ENCODE data around the gene NOTUM. TPM values are rescaled to one million over a fixed set of nuclear protein-coding genes. Genes with fewer than 3 reads are reported as not detected.

NOTUM gene
- total RNA-seq, 4 donors from 2014 or later = not detected

DNA sequence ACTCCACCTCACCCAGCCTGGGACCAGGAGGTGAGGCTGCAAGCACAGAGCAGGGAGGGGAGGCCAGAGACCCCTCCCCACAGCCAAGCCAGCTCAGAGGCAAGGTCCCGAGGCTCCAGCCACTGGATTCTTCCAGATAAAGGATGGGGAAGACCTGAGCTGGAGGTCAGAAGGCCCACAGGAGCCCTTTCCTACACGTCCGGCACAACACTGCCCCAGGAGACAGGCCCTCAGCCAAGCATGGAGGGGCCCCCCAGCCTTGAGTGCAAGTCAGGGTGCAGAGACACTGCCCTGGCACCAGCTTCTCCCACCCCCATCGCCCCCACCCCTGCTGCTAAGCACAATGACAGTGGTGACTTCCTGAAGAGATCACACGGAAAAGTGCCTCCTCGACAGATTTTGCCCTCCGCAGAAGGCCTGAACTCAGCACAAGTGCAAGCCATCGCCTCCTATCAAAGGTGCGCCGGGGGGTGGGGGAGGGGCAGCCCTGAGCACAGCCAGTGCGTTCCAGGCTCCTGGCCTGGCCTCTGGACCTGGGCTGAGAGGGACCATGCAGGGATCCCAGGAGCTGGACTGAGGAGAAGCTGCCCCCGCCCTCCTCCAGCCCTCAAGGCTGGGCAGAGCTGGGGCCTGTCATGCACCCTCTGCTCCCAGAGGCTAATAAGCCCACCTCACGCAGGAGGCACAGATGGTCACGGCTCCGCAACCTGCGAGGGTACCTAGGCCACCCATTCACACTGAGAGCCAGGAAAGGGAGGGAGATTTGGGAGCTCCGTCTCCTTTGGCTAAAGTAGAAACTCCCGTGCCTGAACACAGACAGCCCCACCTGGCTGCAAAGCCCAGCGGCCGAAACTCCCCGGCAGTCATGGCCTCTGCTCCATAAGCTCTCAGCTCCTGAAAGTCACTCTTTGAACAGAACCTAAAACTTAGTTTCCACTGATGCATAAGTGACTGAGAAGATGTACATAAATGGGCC is 36.1 kb downstream of the NOTUM start:
- no peak for DNase-seq (ENCODE audit: low spot score in 2 of 2)
- peak overlapping the region in 1 of 4 donors; percentile 62 for H3K27ac ChIP-seq
- no peaks in the 10 kb centered on the region for H3K9me3 ChIP-seq
- no peak overlapping the region for H3K4me3 ChIP-seq
- no peaks in the 10 kb centered on the region for H3K27me3 ChIP-seq
- TF ChIP-seq EP300 (IDR thresholded peaks at IDR 0.05) = no peak
- TF ChIP-seq POLR2A (IDR thresholded peaks at IDR 0.05) = no peak
- TF ChIP-seq, protein P1, sequence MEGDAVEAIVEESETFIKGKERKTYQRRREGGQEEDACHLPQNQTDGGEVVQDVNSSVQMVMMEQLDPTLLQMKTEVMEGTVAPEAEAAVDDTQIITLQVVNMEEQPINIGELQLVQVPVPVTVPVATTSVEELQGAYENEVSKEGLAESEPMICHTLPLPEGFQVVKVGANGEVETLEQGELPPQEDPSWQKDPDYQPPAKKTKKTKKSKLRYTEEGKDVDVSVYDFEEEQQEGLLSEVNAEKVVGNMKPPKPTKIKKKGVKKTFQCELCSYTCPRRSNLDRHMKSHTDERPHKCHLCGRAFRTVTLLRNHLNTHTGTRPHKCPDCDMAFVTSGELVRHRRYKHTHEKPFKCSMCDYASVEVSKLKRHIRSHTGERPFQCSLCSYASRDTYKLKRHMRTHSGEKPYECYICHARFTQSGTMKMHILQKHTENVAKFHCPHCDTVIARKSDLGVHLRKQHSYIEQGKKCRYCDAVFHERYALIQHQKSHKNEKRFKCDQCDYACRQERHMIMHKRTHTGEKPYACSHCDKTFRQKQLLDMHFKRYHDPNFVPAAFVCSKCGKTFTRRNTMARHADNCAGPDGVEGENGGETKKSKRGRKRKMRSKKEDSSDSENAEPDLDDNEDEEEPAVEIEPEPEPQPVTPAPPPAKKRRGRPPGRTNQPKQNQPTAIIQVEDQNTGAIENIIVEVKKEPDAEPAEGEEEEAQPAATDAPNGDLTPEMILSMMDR (IDR thresholded peaks at IDR 0.05) = no peak
- peaks cover 0 to 66% (median 44%) of the 10 kb centered on the region in 4 donors for H3K4me1 ChIP-seq
- H3K36me3 ChIP-seq = peaks cover 0 to 26% (median 3%) of the 10 kb centered on the region in 3 donors
- 60 to 61% methylated on average over 19 to 20 of the region's 21 CpGs for WGBS, 2 donors

DNA sequence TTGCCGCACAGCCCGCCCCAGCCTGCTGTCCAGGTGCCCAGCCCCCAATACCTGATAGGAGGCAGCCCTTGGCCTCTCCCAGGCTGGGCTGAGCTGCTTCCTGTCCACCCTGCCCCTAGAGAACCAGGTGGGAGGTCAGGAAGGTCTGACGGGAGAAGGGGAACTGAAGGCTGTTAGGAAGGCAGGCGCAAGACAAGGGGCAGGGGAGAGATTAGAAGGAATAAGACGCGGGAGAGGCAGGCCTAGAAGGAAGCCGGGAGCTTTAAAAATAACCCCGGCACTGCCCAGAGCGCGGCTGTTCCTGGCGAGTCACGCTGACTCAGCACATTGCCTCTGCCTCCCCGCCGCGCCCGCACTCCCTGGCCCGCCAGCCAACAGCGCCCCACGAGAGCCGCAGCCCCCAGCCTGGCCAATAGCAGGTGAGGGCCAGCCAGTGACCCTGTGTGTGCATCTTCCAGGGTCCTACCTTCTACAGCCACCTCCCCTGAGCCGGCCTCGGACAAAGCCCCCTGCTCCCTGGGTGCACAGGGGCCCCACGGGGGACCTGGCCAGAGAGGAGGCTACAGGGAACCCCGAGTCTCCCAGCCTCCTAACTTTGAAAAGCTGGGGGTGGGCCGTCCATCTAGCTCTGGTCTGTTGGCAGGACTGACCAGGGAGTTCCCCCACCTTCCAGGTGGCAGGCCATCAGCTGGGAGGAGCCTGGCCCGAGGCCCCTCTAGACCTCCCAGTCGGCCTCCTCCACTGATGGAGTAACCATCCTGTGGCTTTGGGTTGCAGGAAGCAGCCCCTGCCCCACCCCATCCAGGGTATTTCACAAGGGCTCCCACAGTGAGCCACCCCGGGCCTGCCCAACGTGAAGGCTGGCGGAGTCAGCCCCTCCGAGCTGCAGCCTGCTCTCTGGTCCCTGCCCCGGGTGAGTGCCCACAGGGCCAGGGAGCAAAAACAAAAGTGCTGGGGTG is 37.4 kb downstream of the NOTUM start:
- H3K27ac ChIP-seq = peak overlapping the region in 3 of 4 donors; percentile 39 to 62 (median 56)
- H3K4me1 ChIP-seq = peaks cover 0 to 69% (median 40%) of the 10 kb centered on the region in 4 donors
- TF ChIP-seq EP300 (IDR thresholded peaks at IDR 0.05) = no peak
- no peak for TF ChIP-seq POLR2A (IDR thresholded peaks at IDR 0.05)
- TF ChIP-seq, protein P1 (IDR thresholded peaks at IDR 0.05) = no peak
- peaks cover 0 to 36% (median 3%) of the 10 kb centered on the region in 3 donors for H3K36me3 ChIP-seq
- H3K27me3 ChIP-seq = no peaks in the 10 kb centered on the region
- WGBS, 2 donors = 17 to 27% methylated on average over 25 to 28 of the region's 32 CpGs
- peak overlapping the region in 2 of 4 donors; percentile 26 to 34 for H3K4me3 ChIP-seq
- DNase-seq (ENCODE audit: low spot score in 2 of 2) = peak; percentile 36 to 46
- no peaks in the 10 kb centered on the region for H3K9me3 ChIP-seq

DNA sequence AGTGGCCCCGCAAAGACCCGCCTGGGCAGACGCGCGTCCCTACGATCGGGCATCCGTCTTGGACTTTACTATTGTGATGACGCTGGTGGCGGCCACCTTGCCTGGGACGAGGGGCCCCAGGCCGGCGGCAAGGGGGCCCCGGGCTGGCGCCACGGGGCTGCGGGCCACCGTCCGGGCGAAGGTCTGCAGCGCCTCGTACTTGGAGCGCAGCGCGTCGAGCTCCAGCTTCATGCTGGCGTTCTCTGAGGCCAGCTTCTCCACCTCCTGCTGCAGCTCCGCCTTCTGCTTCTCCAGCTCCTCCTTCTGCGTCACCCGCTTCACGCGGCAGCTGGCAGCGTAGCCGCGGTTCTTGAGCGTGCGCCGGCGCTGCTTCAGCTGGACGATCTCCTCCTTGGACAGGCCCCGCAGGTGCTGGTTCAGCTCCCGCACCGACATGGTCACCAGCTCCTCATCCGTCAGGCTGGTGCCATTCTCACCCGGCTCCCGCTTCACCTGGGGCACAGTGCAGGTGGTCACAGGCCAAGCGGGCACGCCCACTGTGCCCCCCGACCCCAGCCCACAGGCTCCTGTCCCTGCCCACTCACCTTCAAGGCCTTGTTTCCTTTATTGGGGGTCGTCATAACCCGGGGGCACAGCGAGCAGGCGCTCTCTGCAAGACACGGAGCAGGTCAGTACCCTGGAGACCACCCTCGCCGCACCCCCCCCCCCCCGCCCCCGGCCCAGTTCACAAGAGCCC is 38.3 kb downstream of the NOTUM start:
- peaks cover 0 to 66% (median 38%) of the 10 kb centered on the region in 4 donors for H3K4me1 ChIP-seq

DNA sequence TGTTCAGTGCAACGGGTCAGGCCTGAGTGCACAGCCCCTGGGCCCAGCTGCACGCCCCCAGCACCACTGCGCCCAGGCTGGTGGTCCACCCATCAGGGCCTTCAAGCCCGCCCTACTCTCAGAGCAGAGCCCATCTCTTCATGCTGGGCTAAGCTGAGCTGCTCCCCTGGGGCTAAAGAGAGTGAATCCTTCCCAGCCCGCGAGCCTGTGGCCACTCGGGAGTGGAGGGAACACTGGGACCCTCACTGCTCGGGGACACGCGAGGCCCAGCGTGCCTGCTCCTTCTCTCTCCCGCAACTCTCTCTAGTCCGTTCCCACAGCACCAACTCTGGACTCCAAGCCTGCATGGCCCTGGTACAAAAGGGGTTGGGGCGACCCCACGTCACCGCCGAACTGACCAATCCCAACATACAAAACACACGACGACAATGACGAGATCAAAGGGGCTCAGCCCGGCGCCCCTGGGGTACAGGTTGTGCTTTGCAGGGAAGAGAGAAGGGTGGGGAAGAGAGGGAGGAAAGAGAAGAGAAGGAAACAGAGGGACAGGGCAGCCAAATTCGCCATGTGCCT is 38.9 kb downstream of the NOTUM start:
- no peak overlapping the region for H3K27ac ChIP-seq
- H3K9me3 ChIP-seq = no peaks in the 10 kb centered on the region
- H3K27me3 ChIP-seq = no peaks in the 10 kb centered on the region
- peaks cover 0 to 70% (median 42%) of the 10 kb centered on the region in 4 donors for H3K4me1 ChIP-seq
- peaks cover 0 to 36% (median 3%) of the 10 kb centered on the region in 3 donors for H3K36me3 ChIP-seq
- H3K4me3 ChIP-seq = no peak overlapping the region
- 92 to 93% methylated on average over 23 of the region's 23 CpGs for WGBS, 2 donors
- TF ChIP-seq, protein P1 (IDR thresholded peaks at IDR 0.05) = no peak
- TF ChIP-seq EP300 (IDR thresholded peaks at IDR 0.05) (no peak), POLR2A (IDR thresholded peaks at IDR 0.05) (no peak)
- DNase-seq (ENCODE audit: low spot score in 2 of 2) = no peak

More for the DNA sequence above, 38.3 kb downstream of the NOTUM start:
- 87 to 88% methylated on average over 52 to 57 of the region's 58 CpGs for WGBS, 2 donors
- no peak for TF ChIP-seq EP300 (IDR thresholded peaks at IDR 0.05)
- TF ChIP-seq, protein P1 (IDR thresholded peaks at IDR 0.05) = no peak
- no peak for TF ChIP-seq POLR2A (IDR thresholded peaks at IDR 0.05)
- no peak for DNase-seq (ENCODE audit: low spot score in 2 of 2)
- H3K27ac ChIP-seq = peak overlapping the region in 3 of 4 donors; percentile 39 to 62 (median 56)
- H3K36me3 ChIP-seq = peaks cover 0 to 36% (median 3%) of the 10 kb centered on the region in 3 donors
- H3K4me3 ChIP-seq = peak overlapping the region in 2 of 4 donors; percentile 26 to 34
- H3K9me3 ChIP-seq = no peaks in the 10 kb centered on the region
- no peaks in the 10 kb centered on the region for H3K27me3 ChIP-seq
